HPDE6-E6E7 (cell line): ENCODE measurements around the gene TP53INP2.
"Not testable (repeated sequence)": the region's sequence is repeated elsewhere in the genome, so short reads cannot be mapped to it uniquely, and the experiment has no call there.

Source experiments
- DNase-seq: peaks from one replicate; pipeline ENCODE4 v3.0.0; 2011; ENCODE audit warnings: missing footprints; ENCODE audit errors: extremely low spot score

Gene TP53INP2

GRCh38 chr20:34705397-34706301 is 1.5 kb downstream of the TP53INP2 start:
- DNase-seq = peak; percentile 85

GRCh38 chr20:34706302-34706875 is 2.2 kb downstream of the TP53INP2 start:
- DNase-seq = no peak

GRCh38 chr20:34706912-34707784 is 3.0 kb downstream of the TP53INP2 start:
- DNase-seq = no peak

GRCh38 chr20:34708621-34709043 is 4.5 kb downstream of the TP53INP2 start:
- peak; percentile 54 for DNase-seq

GRCh38 chr20:34709044-34709830 is 5.1 kb downstream of the TP53INP2 start:
- DNase-seq = peak; percentile 94

- peak; percentile 94 for DNase-seq
Observed at GRCh38 chr20:34709831-34710567, 5.9 kb downstream of the TP53INP2 start.

GRCh38 chr20:34710568-34710839 is 6.4 kb downstream of the TP53INP2 start:
- no peak for DNase-seq

GRCh38 chr20:34710861-34711574 is 6.9 kb downstream of the TP53INP2 start:
- DNase-seq = no peak

GRCh38 chr20:34711813-34712430 is 7.8 kb downstream of the TP53INP2 start:
- DNase-seq = no peak

- DNase-seq = no peak
Observed at GRCh38 chr20:34712525-34713192, 8.5 kb downstream of the TP53INP2 start.

- peak; percentile 98 for DNase-seq
Observed at GRCh38 chr20:34713194-34713943, 9.2 kb downstream of the TP53INP2 start.

GRCh38 chr20:34713944-34714515 is 9.9 kb downstream of the TP53INP2 start:
- DNase-seq = not testable (repeated sequence)

GRCh38 chr20:34715384-34715783 is 11.2 kb downstream of the TP53INP2 start:
- no peak for DNase-seq

- no peak for DNase-seq
Observed at GRCh38 chr20:34716921-34717229, 12.7 kb downstream of the TP53INP2 start.

GRCh38 chr20:34717230-34718095 is 13.3 kb downstream of the TP53INP2 start:
- DNase-seq = no peak

- not testable (repeated sequence) for DNase-seq
Observed at GRCh38 chr20:34719242-34720017, 15.3 kb downstream of the TP53INP2 start.
